GM12874 (cell line): ENCODE data around the gene POLR2F.

ENCODE experiments used
- CTCF ChIP-seq: IDR thresholded peaks from 2 replicates; pipeline ENCODE4 v1.5.1; 2011; ENCODE audit warnings: low read depth, mild to moderate bottlenecking, control low read depth, low read length, moderate library complexity; ENCODE audit not compliant: insufficient read depth

The POLR2F gene

GRCh38 chr22:37967637-37968451 is 14.3 kb downstream of the POLR2F start:
- TF ChIP-seq CTCF = no peak

GRCh38 chr22:37968452-37969251 is 15.2 kb downstream of the POLR2F start:
- no peak for TF ChIP-seq CTCF

GRCh38 chr22:37970864-37971263 is 17.4 kb downstream of the POLR2F start:
- no peak for TF ChIP-seq CTCF

GRCh38 chr22:37971475-37972434 is 18.3 kb downstream of the POLR2F start:
- TF ChIP-seq CTCF = no peak

DNA sequence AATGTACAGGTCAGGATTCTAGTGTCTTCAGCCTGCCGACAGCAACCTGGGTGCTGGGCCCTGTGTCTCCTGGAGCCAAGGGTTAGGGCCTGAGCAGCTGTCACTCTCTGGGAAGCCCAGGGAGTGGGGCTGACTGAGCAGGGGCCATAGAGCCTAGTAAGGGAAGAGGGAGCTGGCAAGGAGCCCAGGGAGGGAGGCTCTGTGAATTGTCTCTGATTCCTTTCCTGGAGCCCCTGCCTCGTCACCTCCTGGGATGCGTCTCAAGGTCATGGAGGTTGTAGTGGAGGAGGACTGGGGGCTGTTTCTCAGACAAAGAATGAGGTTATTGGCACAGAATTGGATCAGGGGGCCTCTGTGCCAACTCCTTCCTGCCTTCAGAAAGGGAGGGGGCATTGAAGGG is 19.0 kb downstream of the POLR2F start:
- no peak for TF ChIP-seq CTCF

DNA sequence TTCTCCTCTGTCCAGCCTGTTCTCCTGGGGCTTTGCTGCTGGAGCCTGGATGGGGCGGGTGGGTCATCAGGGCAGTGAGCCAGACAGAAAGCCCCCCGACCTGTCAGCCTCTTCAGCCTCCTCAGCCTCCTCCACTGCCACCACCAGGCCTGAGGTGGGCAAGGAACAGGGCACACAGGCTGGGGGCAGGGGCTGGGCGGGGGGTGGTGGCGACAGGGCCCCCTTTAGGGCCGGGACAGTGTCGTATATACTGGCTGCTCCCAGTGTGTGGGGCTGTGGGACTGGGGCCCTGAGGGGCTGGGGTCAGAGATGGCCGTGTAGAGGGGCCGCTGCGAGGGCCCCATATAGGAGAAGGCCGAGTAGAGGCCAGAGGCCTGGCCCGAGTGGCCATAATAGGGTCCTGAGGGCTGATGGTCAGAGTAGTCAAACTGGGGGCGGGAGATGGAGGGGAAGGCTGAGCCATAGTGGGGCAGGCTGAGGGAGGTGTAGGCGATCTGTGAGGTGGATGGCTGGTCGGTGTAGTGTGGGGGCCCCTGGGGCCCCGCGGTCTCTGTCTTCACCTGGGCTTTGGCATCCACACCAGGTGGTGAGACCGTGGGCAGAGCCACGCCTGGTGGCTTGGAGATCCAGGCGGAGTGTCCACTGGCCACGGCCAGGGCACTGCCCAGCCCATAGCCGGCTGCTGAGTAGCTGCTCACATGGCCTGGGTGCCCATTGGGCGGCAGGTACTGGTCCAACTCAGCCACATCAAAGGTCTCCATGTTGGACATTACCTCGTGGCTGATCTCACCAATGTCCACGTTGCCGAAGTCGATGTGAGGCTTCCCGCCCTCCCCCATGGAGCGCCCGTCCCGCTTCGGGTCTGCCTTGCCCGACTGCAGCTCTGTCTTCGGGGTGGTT is 20.0 kb downstream of the POLR2F start:
- TF ChIP-seq CTCF = no peak
